GM21381 (cell line): ENCODE results near the gene ACAD9.
"Not testable (repeated sequence)": the region's sequence is repeated elsewhere in the genome, so short reads cannot be mapped to it uniquely, and the experiment has no call there.

Experiments used
- ATAC-seq: cut with Tn5 transposase; IDR thresholded peaks from one replicate; pipeline ENCODE4 v1.9.1; 2021; ENCODE audit warnings: mild to moderate bottlenecking, moderate library complexity; ENCODE audit not compliant: unreplicated experiment

The ACAD9 gene

GRCh38 chr3:128889139-128889894 lies 9.9 kb downstream of the ACAD9 start:
- no peak for ATAC-seq

DNA sequence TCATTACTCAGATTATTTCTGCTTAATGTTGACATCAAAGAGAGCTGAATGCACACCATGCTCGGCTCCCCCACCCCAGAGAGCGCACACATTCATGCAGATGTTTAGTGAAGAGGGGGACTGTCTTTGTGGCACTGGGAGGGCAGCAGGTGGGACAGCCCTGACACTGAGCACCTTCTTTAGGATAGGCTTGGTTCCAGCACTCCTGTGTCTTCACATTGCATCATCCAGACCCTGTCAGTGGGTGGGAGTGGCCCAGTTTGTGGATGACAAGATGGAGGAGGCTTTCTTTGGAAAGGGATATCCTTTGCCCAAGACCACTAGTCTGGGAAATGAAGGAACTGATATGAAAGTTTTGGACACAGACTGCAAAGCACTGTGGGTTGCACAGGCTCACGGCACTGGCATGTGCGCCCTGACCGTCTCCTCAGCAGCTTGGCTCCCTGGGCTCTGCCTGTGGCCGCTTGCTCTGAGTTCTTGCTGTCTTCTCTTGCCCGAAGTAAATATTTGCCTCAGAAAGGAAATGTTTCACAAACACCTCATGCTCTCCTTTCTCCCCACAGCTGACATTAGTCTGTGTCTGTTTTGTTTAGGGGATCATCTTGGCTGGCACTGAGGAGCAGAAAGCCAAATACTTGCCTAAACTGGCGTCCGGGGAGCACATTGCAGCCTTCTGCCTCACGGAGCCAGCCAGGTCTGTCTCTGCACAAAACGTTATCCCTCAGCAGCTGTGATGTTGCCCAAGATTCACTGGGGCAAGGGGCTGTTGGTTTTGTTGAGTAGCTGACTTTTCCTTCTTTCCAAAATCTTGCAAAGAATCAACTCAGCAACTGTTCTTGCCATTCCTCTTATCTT lies 16.6 kb downstream of the ACAD9 start:
- ATAC-seq, result no peak

DNA sequence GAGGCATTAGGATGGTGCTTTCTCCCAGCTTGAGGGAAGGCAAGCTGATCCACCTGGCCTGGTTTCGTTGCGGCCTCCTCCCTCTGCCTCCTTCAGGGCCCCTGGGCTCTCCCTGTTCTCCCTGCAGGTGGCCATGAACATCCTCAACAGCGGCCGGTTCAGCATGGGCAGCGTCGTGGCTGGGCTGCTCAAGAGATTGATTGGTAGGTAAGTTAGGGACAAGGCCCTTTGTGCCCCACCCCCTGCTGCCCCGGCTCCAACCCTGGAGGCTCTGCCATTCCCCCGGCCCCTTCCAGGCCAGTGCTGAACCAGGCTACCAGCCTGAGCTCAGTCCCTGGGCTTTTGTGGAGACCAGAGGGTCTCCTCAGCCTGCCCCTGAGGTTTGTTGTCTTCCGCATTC lies 23.0 kb downstream of the ACAD9 start:
- ATAC-seq, result no peak

DNA sequence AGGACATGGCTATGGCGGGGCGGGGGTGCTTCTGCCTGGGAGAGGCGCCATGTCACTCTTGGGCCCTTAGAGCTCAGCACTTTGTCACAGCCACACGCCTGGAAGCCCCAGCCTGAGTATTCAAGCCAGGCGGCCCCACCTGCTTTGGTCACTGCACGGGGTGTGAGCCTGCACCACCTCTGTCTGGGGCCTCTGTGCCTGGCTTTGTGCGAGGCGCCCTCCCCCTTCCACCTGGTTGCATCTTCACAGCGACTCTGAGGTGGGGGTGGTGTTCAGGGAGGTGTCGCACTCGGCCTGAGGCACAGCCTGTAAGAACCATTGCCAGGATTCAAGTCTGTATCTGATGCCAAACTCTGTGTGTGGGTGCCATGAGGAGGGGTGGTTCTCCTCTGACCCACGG lies 24.1 kb downstream of the ACAD9 start:
- no peak for ATAC-seq

- ATAC-seq, result no peak
Observed at GRCh38 chr3:128906031-128906803, 26.8 kb downstream of the ACAD9 start.

- ATAC-seq, result no peak
Observed at GRCh38 chr3:128906804-128907525, 27.5 kb downstream of the ACAD9 start.

DNA sequence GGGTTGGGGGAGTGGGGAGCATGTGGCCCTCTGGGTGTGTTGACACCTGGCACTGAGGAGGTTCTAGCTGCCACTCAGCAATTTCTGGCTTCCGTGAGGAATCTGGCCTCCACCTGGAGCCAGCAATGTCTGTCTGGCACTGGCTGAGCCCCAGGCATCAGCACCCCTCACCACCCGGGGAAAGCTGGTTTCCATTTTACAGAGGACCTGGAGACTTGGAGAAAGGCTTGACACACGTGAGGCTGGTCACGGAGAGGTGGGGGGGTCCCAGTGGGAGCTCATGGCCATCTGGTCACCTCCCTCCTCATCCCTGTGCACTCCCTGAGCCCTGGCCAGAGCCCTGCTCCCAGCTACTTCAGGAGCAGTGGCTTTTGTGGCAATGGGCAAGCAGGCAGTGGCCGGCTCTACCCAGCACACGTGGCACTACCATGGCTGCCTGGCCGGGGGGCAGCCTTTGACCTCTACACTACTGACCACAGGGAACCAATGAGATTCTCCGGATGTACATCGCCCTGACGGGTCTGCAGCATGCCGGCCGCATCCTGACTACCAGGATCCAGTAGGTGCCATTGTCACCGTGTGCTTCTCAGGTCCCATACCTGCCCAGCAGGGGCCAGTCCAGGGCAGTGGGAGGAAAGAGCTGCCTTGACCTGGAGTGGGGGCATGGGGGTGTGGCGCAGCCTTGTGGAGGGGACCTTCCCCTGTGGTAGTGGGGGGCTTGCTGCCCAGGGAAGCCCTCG lies 28.5 kb downstream of the ACAD9 start:
- no peak for ATAC-seq

GRCh38 chr3:128908951-128909350 lies 29.5 kb downstream of the ACAD9 start:
- ATAC-seq, result no peak

DNA sequence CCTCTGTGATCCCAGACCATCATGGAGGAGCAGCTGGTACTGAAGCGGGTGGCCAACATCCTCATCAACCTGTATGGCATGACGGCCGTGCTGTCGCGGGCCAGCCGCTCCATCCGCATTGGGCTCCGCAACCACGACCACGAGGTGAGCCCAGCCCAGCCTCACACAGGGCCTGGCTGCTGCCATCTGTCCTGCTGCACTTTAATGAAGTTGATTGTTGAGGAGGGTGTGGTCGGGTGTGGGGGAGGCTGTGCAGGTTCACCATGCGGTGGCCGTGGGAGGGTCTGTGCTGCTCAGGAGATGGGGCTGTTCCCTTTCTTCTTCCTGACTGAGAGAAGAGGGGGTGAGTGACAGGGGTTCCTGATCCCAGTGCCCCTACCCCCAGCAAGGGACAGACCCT lies 30.6 kb downstream of the ACAD9 start:
- ATAC-seq, result no peak

DNA sequence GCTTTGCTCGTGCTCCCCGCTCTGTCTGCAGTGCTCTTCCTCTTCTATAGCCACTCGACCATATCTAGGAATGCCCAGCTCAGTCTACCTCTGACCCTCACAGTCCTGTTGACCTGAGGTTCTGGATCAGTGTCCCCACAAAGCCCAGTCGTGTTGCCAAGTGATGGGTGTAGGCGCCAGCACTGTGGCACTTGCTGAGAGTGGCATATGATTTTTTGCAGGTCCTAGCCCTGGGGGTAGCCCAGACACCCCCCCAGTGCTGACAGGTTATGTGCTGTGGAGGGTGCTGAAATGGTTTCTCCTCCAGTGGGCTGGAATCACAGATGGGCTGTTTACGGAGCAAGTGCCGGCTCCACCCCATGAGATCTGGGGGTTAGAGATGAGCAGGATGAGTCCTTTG lies 32.5 kb downstream of the ACAD9 start:
- no peak for ATAC-seq

GRCh38 chr3:128914966-128915645 lies 35.7 kb downstream of the ACAD9 start:
- no peak for ATAC-seq

- no peak for ATAC-seq
Observed at GRCh38 chr3:128917291-128917690, 37.9 kb downstream of the ACAD9 start.

DNA sequence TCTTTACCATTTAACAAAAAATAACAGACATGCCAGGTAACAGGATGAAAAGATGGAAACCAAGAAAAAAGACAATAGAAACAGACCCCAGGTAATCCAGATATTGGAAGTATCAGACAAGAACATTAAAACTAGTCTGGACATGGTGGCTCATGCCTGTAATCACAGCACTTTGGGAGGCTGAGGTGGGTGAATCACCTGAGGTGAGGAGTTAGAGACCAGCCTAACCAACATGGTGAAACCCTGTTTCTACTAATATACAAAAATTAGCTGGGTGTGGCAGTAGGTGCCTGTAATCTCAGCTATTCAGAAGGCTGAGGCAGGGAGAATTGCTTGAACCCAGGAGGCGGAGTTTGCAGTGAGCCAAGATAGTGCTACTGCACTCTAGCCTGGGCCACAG lies 40.6 kb downstream of the ACAD9 start:
- ATAC-seq, result no peak

DNA sequence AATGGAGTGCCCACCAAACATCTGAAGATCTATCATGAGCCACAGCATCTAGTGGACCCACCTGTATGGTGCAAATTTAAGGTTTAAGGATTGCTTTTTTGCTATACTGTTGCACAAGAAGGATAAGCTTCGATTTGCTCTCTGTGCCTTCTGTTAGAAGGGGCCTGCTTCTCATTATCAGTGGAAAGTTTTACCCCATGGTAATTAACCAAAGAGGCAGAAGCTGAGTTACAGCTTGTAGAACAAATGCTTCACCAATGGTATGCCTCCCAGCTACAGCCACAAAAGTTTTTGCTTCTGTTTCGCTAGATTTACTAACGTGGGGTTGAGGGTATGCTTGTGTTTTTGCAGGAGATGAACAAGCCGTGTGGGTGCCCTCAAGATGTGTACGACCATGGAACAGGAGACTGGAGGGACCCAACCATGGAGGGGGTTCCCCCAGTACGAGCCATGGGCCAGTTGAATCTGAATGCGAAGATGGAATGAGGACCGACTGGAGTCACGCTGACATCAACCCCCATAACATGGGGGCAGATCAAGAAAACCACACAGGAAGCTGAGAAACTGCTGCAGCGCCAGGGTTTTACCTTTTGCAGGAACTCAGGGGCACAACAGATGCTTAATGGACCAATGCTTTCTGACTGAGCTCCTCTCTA lies 43.5 kb downstream of the ACAD9 start:
- no peak for ATAC-seq

DNA sequence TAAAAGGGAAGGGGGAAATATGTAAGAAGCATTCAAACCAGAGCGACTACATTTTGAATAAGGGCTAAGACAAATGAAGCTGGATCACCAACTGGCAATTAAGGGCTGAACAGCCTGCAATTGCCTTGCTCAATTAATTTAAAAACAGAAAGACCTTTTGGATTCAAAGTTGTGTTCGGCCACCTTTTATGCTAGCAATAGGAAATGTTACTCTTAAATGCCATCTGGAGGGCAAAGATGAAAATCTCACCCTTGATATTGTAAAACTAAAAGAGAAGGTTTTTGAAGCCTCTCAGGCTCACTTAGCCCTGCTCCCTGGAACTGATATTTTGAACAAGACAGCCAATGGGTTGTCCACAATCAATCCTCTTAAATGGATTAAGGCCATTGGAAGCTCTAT lies 44.2 kb downstream of the ACAD9 start:
- no peak for ATAC-seq

GRCh38 chr3:128923986-128924385 lies 44.6 kb downstream of the ACAD9 start:
- ATAC-seq, result not testable (repeated sequence)

- no peak for ATAC-seq
Observed at GRCh38 chr3:128929364-128929763, 49.9 kb downstream of the ACAD9 start.

- no peak for ATAC-seq
Observed at GRCh38 chr3:128931046-128931445, 51.6 kb downstream of the ACAD9 start.
